ENCODE results near the gene COL4A3. TPM values are rescaled to one million over a fixed set of nuclear protein-coding genes. Genes with fewer than 3 reads are reported as not detected.

The COL4A3 gene
- polyA plus RNA-seq, 2 of the 4 experiments (the other 2 are of a cell fraction) = 1.8 to 6.8 TPM

GRCh38 chr2:227351639-227352038 lies 187.2 kb downstream of the COL4A3 start:
- H3K9me3 ChIP-seq = no peaks in the 10 kb centered on the region
- H3K4me2 ChIP-seq = no peak overlapping the region
- FAIRE-seq = no peak
- H3K27ac ChIP-seq = peak overlapping the region in 1 of 2 experiments; percentile 27; a peak in 1 of 6 replicates
- WGBS (ENCODE audit: missing lambda C conversion rate) = 72% methylated on average over 4 of the region's 4 CpGs
- DNase-seq (ENCODE audit: low read depth in 1 of 2, low spot score in 1 of 2) = no peak
- CTCF ChIA-PET = no interaction called here
- H3K4me3 ChIP-seq = no peak overlapping the region
- peaks cover 19% of the 10 kb centered on the region for H3K4me1 ChIP-seq
- POLR2A ChIA-PET = no interaction called here
- ATAC-seq = no peak
- TF ChIP-seq RFX5 (IDR thresholded peaks at IDR 0.05) (no peak), JUN (IDR thresholded peaks at IDR 0.05) (no peak), CTCF (IDR thresholded peaks at IDR 0.05) (no peak), ZSCAN20 (CRISPR knock-in tag; IDR thresholded peaks at IDR 0.05) (no peak), JUNB (IDR thresholded peaks at IDR 0.05) (no peak), RNF2 (IDR thresholded peaks at IDR 0.05; ENCODE audit: borderline replicate concordance, low read depth) (no peak)

GRCh38 chr2:227360351-227360750 lies 195.9 kb downstream of the COL4A3 start:
- Histone ChIP-seq H3K4me1 (peaks cover 17% of the 10 kb centered on the region), H3K27ac (0 out of 6 replicates have a peak overlapping the region, but pooled peaks of 1 of the 2 experiments have one; percentile 16), H3K4me2 (no peak overlapping the region), H3K4me3 (no peak overlapping the region), H3K9me3 (no peaks in the 10 kb centered on the region)
- ATAC-seq (no peak), DNase-seq (ENCODE audit: low read depth in 1 of 2, low spot score in 1 of 2) (no peak), FAIRE-seq (no peak)
- TF ChIP-seq ESRRA (IDR thresholded peaks at IDR 0.05; ENCODE audit: borderline replicate concordance, low read length) = no peak
- ChIA-PET CTCF (interaction anchor here (1.3 kb wide), 1 partner anchor 13 kb away, joined by 4 read pairs; no protein-coding TSS in a partner anchor), POLR2A (no interaction called here)
- WGBS (ENCODE audit: missing lambda C conversion rate) = 84% methylated on average over 5 of the region's 5 CpGs

- H3K4me3 ChIP-seq = no peak overlapping the region
- no peak for FAIRE-seq
- WGBS (ENCODE audit: missing lambda C conversion rate) = 75% methylated on average over 6 of the region's 6 CpGs
- H3K9me3 ChIP-seq = no peaks in the 10 kb centered on the region
- peak overlapping the region; percentile 80 for H3K27ac ChIP-seq
- H3K4me1 ChIP-seq = peaks cover 47% of the 10 kb centered on the region
- ChIA-PET POLR2A (no interaction called here), CTCF (no interaction called here)
- no peak for ATAC-seq
- DNase-seq (ENCODE audit: low read depth in 1 of 2, low spot score in 1 of 2) = peak in 1 of 2 experiments; percentile 60
- TF ChIP-seq SMC3 (IDR thresholded peaks at IDR 0.05) = 0 out of 3 replicates have a peak, but pooled peaks have one; percentile 20
- TF ChIP-seq MAX (IDR thresholded peaks at IDR 0.05) = no peak
- TF ChIP-seq SREBF2 (IDR thresholded peaks at IDR 0.05) = no peak
- TF ChIP-seq CTCF (IDR thresholded peaks at IDR 0.05) = peak; percentile 49; the same call in 2 of the 3 replicates
- 0 out of 2 replicates have a peak, but pooled peaks have one; percentile 28 for TF ChIP-seq HOXB5 (CRISPR knock-in tag; IDR thresholded peaks at IDR 0.05)
- peak; percentile 57 to 73 for TF ChIP-seq RAD21 (conservative IDR thresholded peaks at IDR 0.05 in 1 of 2, IDR thresholded peaks at IDR 0.05 in 1 of 2)
- TF ChIP-seq EHMT2 (IDR thresholded peaks at IDR 0.05; ENCODE audit: low read depth) = peak; percentile 71
- H3K4me2 ChIP-seq = no peak overlapping the region
Observed at GRCh38 chr2:227363756-227364155, 199.3 kb downstream of the COL4A3 start.

Other genes starting within 250 kb of the COL4A3 start
- gene COL4A4, start 419 bp upstream of the COL4A3 start, polyA plus RNA-seq (2011; rRNA removed) = 6.8 and 7.1 TPM in 2 replicates
- 1.4 to 2.2 TPM (median 1.7 TPM) in 3 replicates for gene COL4A4, start 419 bp upstream of the COL4A3 start, polyA plus RNA-seq (2017; fragmentation: RNase III; extraction: RNeasy Plus Mini Kit Qiagen cat#74134 plus additional on column Dnase treatment)
- gene MFF, start 160.6 kb downstream of the COL4A3 start, polyA plus RNA-seq (2011; rRNA removed) = 223 and 252 TPM in 2 replicates
- gene MFF, start 160.6 kb downstream of the COL4A3 start, polyA plus RNA-seq (2017; fragmentation: RNase III; extraction: RNeasy Plus Mini Kit Qiagen cat#74134 plus additional on column Dnase treatment) = 129 to 141 TPM (median 135 TPM) in 3 replicates
- gene TM4SF20, start 214.7 kb downstream of the COL4A3 start, polyA plus RNA-seq (2011; rRNA removed) = 136 and 160 TPM in 2 replicates
- 37.5 to 59.3 TPM (median 42.7 TPM) in 3 replicates for gene TM4SF20, start 214.7 kb downstream of the COL4A3 start, polyA plus RNA-seq (2017; fragmentation: RNase III; extraction: RNeasy Plus Mini Kit Qiagen cat#74134 plus additional on column Dnase treatment)
- not detected in 2 replicates for gene SCYGR1, start 223.3 kb downstream of the COL4A3 start, polyA plus RNA-seq (2011; rRNA removed)
- not detected in 3 replicates for gene SCYGR1, start 223.3 kb downstream of the COL4A3 start, polyA plus RNA-seq (2017; fragmentation: RNase III; extraction: RNeasy Plus Mini Kit Qiagen cat#74134 plus additional on column Dnase treatment)